GM18868 (cell line): ENCODE measurements around the gene ZNF274.
"Not testable (repeated sequence)": the region's sequence is repeated elsewhere in the genome, so short reads cannot be mapped to it uniquely, and the experiment has no call there.

ENCODE experiments used
- ATAC-seq: cut with Tn5 transposase; IDR thresholded peaks from one replicate; pipeline ENCODE4 v1.9.1; 2021; ENCODE audit warnings: mild to moderate bottlenecking, moderate library complexity; ENCODE audit not compliant: unreplicated experiment

Gene ZNF274

GRCh38 chr19:58182989-58183816, at the start of gene ZNF274:
Gene ZNF274, plus strand, starts transcription at chr19:58183061. Its CDS starts 905 bp downstream, at chr19:58183966.
- peak; percentile 92 for ATAC-seq

- no peak for ATAC-seq
These were observed 48.6 kb upstream of the ZNF274 start for GRCh38 chr19:58134244-58134643.

- ATAC-seq, result no peak
These were observed 37.0 kb upstream of the ZNF274 start for GRCh38 chr19:58145849-58146248.

GRCh38 chr19:58147475-58147874, 35.4 kb upstream of the ZNF274 start:
- not testable (repeated sequence) for ATAC-seq

- ATAC-seq, result peak; percentile 67
These were observed 32.4 kb upstream of the ZNF274 start, which contains the start of gene ZNF329 for GRCh38 chr19:58150328-58150921. Gene ZNF329, minus strand, starts transcription at chr19:58150789. Its CDS starts 21,286 bp downstream, at chr19:58129503.

GRCh38 chr19:58153386-58153785, 29.5 kb upstream of the ZNF274 start:
- ATAC-seq, result no peak

GRCh38 chr19:58154287-58154678, 28.6 kb upstream of the ZNF274 start:
- no peak for ATAC-seq

- ATAC-seq, result peak; percentile 76
These were observed 27.9 kb upstream of the ZNF274 start for GRCh38 chr19:58154679-58155648.

- no peak for ATAC-seq
These were observed 25.7 kb upstream of the ZNF274 start for GRCh38 chr19:58157045-58157728.

- no peak for ATAC-seq
These were observed 16.6 kb upstream of the ZNF274 start for GRCh38 chr19:58166268-58166667.

GRCh38 chr19:58166708-58167280, 16.1 kb upstream of the ZNF274 start:
- ATAC-seq, result no peak

- no peak for ATAC-seq
These were observed 12.0 kb upstream of the ZNF274 start for GRCh38 chr19:58170860-58171259.

GRCh38 chr19:58181902-58182576, 822 bp upstream of the ZNF274 start:
- no peak for ATAC-seq

- no peak for ATAC-seq
These were observed 278 bp upstream of the ZNF274 start for GRCh38 chr19:58182577-58182988.

- no peak for ATAC-seq
These were observed 955 bp downstream of the ZNF274 start for GRCh38 chr19:58183817-58184215.

GRCh38 chr19:58196901-58197616, 14.2 kb downstream of the ZNF274 start:
- ATAC-seq, result no peak

- no peak for ATAC-seq
These were observed 21.1 kb downstream of the ZNF274 start for GRCh38 chr19:58203814-58204475.

- ATAC-seq, result no peak
These were observed 21.7 kb downstream of the ZNF274 start for GRCh38 chr19:58204566-58204965.
